GM21528 (cell line): ENCODE data around the gene ABCG5.

Experiments used
- ATAC-seq: cut with Tn5 transposase; IDR thresholded peaks from one replicate; pipeline ENCODE4 v1.9.1; 2021; ENCODE audit warnings: mild to moderate bottlenecking, moderate library complexity; ENCODE audit not compliant: unreplicated experiment, low FRiP score

The ABCG5 gene

GRCh38 chr2:43838560-43839267 lies at the start of gene ABCG5, which contains the start of gene ABCG8:
Gene ABCG5, minus strand, starts transcription at chr2:43838839. Its CDS starts 160 bp downstream, at chr2:43838679.
Gene ABCG8, plus strand, starts transcription at chr2:43838971. Its CDS starts 83 bp downstream, at chr2:43839054.
- no peak for ATAC-seq

DNA sequence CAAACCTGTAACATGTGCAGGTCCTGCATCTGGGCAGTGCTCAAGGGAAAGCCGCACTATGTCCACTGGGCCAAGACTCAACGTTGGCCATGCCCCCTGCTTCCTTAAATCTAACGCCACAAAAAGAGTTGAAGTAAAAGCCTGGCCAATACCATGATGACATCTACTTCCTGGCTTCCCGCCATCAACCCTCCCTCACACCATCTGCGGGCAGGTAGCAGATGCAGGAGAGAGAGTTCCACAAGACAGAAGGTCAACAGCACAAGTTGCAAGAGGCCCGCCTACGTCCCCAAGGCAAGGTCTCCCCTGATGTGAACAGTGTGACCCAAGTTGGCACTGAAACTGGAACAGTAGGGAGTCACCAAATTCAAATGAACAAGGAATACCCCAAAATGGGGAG lies 48.5 kb upstream of the ABCG5 start:
- no peak for ATAC-seq

DNA sequence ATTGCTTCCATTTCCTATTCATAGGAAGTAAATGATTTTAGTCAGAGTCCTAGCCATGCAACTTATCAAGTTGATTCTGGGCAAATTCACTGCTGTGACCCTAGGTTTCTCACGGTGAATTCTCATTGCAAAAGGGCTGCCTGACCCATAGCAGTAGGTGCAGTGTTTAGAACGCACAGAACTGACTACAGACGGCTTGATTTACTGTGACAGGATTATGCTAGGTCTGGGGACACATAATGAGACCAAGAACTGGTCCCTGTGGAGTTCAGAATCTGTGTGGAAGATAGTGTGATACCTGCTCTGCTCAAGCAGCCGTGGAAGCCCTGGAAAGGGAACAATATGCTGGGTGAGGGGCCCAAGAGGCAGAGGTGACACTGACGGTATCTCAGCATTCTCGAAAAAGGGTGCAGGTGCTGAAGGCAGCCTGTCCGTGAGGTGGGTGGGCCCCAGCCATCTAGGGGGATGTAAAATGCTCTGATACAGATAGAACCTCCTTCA lies 46.5 kb upstream of the ABCG5 start:
- no peak for ATAC-seq

DNA sequence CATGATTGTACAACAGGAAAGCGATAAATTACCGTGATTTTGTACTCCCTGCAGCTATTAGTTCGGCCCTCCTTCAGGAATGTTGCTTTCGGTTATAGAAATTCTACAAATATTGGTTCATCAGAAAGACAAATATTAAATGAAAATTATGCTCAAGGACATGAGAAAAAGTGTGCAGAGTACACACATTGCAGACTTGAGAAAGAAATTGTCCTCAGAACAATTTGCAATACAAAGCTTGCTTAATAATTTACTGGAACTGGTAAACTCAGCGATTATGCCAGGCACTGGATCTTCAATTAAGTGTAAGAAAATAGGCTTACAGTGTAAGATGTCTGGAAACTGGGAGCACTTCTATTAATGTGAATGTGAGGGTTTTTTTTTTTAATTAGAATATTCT lies 46.0 kb upstream of the ABCG5 start:
- no peak for ATAC-seq

DNA sequence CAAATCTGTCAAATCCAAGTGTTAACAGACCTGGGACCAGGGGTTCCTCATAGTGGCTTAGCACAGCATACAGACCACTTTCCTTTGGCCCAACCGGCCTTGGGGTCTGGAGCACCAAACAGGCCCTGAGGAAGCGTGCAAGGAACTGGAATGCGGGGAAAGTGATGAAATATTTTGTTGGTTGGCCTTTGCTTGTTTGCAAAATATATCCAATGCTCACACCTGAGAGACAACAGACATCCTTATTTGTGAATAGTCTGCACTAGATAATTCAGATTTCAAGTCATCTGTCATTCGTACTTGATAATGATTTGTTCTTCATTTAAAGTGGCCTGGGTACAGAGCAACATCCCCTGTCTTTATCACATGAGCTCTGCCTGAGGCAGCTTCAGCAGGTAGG lies 43.7 kb upstream of the ABCG5 start:
- no peak for ATAC-seq

GRCh38 chr2:43880952-43881351 lies 42.3 kb upstream of the ABCG5 start:
- ATAC-seq = no peak

DNA sequence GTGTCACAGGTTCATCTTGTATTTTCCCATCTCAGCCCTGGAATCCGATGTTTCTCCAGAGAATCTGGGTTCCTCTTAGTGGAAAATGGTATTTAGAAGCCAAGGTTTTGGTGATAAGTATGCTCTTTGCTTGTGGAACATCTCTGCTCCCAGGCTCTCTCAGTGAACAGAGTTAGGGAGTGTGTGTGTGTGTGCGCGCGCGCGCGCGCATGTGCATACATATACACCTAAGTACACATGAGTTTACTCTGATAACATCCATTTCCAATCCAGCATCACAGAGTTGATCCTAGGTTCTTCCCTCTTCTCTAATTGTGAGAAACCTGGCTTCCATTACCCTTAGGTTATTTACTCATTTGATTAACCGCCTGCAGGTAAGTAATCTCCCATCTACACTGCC lies 41.8 kb upstream of the ABCG5 start:
- no peak for ATAC-seq

- ATAC-seq = no peak
These were observed 40.6 kb upstream of the ABCG5 start for GRCh38 chr2:43879261-43879660.

DNA sequence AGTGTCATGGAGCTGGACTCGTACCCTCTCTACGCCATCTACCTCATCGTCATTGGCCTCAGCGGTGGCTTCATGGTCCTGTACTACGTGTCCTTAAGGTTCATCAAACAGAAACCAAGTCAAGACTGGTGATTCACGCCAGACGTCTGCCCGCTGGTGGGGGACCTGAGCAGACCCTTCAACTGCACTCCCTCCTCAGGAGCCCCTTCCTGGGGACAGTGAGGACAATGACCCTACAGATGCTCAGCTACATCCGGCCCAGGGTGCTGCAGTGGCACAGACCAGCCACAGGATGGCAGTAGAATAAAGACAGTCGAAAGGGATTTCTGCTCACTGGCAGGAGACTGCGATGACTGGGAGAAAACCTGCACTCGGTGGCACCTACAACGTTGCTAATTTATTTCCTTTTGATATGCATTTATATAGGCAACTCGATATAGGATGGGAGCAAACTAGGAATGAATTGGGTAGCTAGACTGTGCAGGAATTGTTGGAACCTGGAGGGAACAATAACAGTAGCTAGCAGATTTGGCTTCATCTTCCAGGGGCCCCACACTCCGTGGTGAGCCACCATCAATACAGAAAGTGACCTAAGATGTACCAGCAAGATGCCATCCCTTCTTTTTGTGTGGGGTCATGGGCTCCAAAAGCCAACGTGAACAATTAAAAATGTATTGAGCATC lies 39.3 kb upstream of the ABCG5 start:
- ATAC-seq = no peak

DNA sequence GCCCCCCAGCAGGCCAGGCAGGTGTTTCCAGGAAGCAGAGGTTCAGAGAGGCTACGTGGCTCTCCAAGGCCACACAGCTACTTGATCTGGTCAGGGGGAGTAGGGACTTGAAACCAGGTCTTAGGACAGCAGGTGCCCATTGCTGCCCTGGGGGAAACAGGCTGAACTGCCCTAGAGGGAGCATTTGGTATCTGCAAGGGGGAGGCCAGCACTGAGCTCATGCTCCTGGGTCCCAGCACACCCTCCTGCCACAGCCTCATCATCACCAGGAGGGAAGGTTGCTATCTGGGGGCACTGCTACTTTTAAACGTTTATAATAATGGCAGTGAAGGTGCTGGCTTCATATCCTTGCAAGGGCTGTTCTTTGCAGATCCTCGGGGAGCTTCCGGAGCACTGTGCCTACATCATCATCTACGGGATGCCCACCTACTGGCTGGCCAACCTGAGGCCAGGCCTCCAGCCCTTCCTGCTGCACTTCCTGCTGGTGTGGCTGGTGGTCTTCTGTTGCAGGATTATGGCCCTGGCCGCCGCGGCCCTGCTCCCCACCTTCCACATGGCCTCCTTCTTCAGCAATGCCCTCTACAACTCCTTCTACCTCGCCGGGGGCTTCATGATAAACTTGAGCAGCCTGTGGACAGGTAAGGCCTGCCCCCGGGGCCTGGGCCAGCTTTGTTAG lies 36.3 kb upstream of the ABCG5 start:
- ATAC-seq = no peak

DNA sequence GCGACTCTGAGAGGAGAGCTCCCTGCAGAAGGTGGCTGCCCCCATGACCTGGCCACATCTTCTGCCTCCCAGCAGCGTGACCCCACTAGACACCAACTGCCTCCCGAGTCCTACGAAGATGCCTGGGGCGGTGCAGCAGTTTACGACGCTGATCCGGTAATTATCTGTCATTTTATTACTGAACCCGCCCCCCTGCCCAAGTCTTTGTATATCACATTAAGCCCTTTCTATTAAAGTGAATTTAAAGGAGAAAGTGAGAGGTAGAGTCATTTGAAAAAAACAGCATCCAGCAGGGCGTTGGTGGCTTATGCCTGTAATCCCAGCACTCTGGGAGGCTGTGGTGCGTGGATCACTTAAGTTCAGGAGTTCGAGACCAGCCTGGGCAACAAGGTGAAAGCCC lies 33.5 kb upstream of the ABCG5 start:
- ATAC-seq = no peak

- no peak for ATAC-seq
These were observed 16.7 kb upstream of the ABCG5 start for GRCh38 chr2:43855292-43855691.

DNA sequence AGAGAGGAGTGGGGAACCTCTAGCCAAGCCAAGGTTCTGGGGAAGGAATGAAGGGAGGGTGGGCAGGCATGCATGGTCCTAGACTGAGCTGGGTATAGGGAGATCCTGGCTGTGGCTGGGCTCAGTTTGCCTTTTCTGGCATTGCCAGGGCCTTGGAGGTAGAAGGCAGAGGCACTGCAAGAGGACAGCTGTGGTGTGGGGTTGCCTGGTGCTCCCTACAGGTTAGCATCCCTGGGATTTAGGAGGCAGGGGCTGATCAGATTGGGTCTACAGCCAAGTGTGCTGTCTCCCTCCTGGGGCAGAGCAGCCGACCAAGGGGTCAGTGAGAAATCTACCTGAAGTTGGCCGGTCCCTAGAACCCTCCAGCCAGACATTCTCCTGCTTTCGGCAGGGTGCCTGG lies 16.0 kb upstream of the ABCG5 start:
- no peak for ATAC-seq

DNA sequence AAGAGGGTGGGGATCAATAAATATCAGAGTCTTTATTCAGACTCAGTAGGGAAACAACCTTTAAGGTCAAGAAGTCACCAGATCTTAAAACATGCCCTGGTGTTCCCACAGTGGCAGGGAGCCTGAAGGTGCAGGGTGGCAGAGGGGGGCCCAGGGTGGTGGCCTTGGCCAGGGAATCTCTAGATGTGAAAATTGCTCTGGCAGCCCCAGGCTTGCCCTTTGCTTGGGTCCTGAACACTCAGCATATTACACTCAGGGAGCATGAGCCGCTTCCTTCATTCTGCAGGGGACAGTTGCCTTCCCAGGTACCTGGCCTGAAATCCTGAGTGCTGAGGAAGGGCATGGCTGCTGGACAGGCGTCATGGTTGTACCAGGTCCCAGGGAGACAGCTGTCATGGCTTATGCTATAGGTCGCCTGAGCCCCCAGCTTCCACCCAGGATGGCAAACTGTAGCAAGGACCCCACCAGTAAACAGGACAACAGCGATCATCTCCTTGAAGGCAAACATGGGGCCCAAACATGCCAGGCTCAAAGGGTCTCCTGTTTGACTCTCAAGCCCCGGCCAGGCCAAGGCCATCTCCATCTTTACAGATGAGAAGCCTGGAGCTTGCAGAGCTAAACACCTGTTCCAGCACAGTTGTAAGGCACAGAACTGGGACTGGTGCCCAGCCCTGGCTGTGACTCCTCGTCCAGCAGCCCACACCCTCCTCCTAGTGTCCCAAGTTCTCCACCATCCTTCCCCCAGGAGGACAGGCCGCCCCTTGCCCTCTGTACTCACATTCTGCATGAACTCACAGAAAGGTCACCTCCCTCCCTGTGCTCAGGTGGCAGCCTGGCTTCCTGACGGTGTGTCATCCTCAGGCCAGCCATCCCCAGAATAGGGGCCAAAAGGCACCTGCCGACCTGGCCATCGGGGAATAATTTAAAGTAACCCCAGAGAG lies 14.8 kb upstream of the ABCG5 start:
- no peak for ATAC-seq

- no peak for ATAC-seq
These were observed 13.6 kb upstream of the ABCG5 start for GRCh38 chr2:43852196-43852730.

DNA sequence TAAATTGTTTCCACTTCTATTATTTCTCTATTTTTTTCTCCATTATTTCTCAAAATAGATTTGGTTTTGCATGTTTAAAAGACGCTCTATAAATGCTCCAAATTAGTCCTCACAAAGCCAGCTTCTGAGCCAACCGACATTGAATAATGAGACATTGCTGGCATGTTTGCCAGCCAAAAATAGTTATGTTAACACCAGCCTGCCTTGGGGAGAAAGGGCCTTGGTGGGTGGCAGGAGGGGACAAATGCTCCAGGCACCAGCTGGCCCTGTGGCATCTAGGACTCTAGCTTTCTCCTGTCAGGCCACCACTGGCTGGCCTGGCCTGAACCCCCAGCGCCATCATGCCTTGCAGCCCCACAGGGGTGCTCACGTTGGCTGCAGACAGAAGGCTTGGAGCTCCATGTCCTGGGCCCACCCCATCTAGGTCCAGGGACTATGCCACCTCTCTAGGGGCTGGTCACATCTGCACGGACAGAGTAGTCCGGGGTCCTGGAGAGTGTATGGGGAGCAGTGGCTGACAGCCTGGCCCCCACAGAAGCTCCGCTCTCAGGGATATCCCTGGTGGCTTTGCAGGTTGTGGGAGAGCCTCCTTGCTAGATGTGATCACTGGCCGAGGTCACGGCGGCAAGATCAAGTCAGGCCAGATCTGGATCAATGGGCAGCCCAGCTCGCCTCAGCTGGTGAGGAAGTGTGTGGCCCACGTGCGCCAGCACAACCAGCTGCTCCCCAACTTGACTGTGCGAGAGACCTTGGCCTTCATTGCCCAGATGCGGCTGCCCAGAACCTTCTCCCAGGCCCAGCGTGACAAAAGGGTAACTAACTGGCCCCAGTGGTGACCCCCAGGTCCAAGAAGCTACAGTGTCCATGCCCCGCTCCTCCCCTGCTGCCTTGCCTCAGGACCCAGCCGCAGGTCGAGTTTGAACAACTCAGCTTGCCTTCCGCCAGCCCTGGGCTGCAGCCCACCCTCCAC lies 12.7 kb upstream of the ABCG5 start:
- ATAC-seq = no peak

- no peak for ATAC-seq
These were observed 9.6 kb upstream of the ABCG5 start for GRCh38 chr2:43848214-43848613.

DNA sequence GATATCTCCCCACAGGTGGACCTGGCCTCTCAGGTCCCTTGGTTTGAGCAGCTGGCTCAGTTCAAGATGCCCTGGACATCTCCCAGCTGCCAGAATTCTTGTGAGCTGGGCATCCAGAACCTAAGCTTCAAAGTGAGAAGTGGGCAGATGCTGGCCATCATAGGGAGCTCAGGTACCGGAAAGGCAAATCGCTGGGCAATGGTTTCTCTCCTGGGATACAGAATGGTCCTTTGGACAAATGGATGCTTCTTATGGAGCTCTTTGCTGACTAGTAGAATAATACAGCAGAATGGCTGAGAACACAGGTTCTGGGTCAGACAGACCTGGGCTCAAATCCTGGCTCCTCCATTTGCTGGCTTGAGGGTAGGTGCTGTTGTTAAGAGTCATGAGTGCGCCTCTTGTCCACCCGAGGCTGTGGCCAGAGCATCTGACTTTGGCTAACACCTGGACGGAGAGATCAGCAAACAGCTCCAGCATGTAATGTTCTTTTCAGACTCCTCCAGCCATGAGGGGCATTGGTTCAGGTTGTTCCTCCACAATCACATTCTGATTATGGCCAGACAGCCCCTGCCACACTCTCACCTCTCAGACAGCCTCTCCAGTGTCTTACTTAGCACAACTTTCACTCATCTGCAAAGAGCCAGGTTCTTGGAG lies 7.6 kb upstream of the ABCG5 start:
- no peak for ATAC-seq
